Stimulated activated memory B cell treated with anti-CD40 and anti-IgM and Interleukin-4, amounts not matched to agents 10 μg/mL and 1 μg/mL and 100 μg/mL, for 72 hours (primary cell): ENCODE data around the gene PLPPR1.

ENCODE experiments used
- ATAC-seq: fragments of 150-1000 bp; cut with Tn5 transposase; 2 replicates; pipeline ENCODE4 v1.10.0; 2021
- H3K27ac Mint-ChIP-seq: one replicate; pipeline ENCODE4 v1.8.0; 2022; ENCODE audit warnings: mild to moderate bottlenecking, mixed read lengths
- H3K27me3 Mint-ChIP-seq: one replicate; pipeline ENCODE4 v1.8.0; 2022; ENCODE audit warnings: mixed read lengths
- H3K36me3 Mint-ChIP-seq: one replicate; pipeline ENCODE4 v1.8.0; 2022; ENCODE audit warnings: mixed read lengths
- H3K4me1 Mint-ChIP-seq: one replicate; pipeline ENCODE4 v1.8.0; 2022; ENCODE audit warnings: mixed read lengths
- H3K4me3 Mint-ChIP-seq: one replicate; pipeline ENCODE4 v1.8.0; 2022; ENCODE audit warnings: mild to moderate bottlenecking, moderate library complexity, mixed read lengths
- H3K9me3 Mint-ChIP-seq: one replicate; pipeline ENCODE4 v1.8.0; 2022; ENCODE audit warnings: mixed read lengths

The PLPPR1 gene

GRCh38 chr9:101369286-101369685 is 340.8 kb downstream of the PLPPR1 start:
- H3K36me3 Mint-ChIP-seq, result no peaks in the 10 kb centered on the region
- no peak overlapping the region for H3K4me3 Mint-ChIP-seq
- no peak for ATAC-seq
- no peaks in the 10 kb centered on the region for H3K4me1 Mint-ChIP-seq
- H3K27ac Mint-ChIP-seq, result no peak overlapping the region
- no peaks in the 10 kb centered on the region for H3K9me3 Mint-ChIP-seq
- no peaks in the 10 kb centered on the region for H3K27me3 Mint-ChIP-seq

GRCh38 chr9:101369884-101370531 is 341.5 kb downstream of the PLPPR1 start:
- H3K9me3 Mint-ChIP-seq, result no peaks in the 10 kb centered on the region
- ATAC-seq, result no peak
- H3K36me3 Mint-ChIP-seq, result no peaks in the 10 kb centered on the region
- no peaks in the 10 kb centered on the region for H3K27me3 Mint-ChIP-seq
- no peak overlapping the region for H3K27ac Mint-ChIP-seq
- no peak overlapping the region for H3K4me3 Mint-ChIP-seq
- no peaks in the 10 kb centered on the region for H3K4me1 Mint-ChIP-seq

- Mint-ChIP-seq H3K4me1 (no peaks in the 10 kb centered on the region), H3K27ac (no peak overlapping the region), H3K4me3 (no peak overlapping the region), H3K27me3 (peaks cover 13% of the 10 kb centered on the region), H3K9me3 (no peaks in the 10 kb centered on the region), H3K36me3 (no peaks in the 10 kb centered on the region)
- ATAC-seq, result no peak
These were observed 343.3 kb downstream of the PLPPR1 start for GRCh38 chr9:101371813-101372212.

- peaks cover 1% of the 10 kb centered on the region for H3K9me3 Mint-ChIP-seq
- no peak overlapping the region for H3K4me3 Mint-ChIP-seq
- H3K27me3 Mint-ChIP-seq, result peaks cover 20% of the 10 kb centered on the region
- H3K4me1 Mint-ChIP-seq, result no peaks in the 10 kb centered on the region
- ATAC-seq, result no peak
- H3K36me3 Mint-ChIP-seq, result no peaks in the 10 kb centered on the region
- no peak overlapping the region for H3K27ac Mint-ChIP-seq
These were observed 344.0 kb downstream of the PLPPR1 start for GRCh38 chr9:101372327-101373118.
